GM18861 (cell line): Measurements from ENCODE around the gene CARM1.

Experiments used
- ATAC-seq: cut with Tn5 transposase; IDR thresholded peaks from one replicate; pipeline ENCODE4 v1.9.1; 2021; ENCODE audit not compliant: unreplicated experiment

CARM1 gene

DNA sequence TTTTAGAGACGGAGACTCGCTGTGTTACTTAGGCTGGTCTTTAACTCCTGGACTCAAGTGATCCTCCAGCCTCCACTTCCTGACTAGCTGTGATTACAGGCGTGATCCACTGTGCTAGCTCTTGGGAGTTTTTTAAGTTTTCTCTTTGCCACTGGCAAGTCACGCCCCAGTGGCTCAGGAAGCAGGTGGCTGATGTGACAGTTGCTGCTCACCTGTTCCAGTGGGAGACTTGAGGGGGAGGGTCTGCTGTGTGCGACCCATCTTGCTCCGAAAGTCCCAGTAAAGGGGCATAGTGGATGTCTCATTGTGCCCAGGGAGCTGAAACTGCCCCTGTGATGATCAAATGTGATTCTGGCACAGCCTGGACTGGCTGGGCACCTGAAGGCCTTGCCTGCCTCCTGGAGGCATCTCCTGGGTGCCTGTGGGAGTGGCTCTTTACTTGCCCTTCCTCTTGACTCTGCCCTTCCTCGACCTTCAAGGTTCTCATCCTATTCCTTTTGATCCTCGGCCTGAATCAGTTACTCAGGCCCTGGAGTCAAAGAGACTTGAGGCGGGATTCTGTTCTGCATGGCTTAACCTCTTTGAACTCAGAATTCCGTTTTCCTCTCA lies 97.3 kb downstream of the CARM1 start:
- no peak for ATAC-seq

GRCh38 chr19:10971107-10971726 lies 99.9 kb downstream of the CARM1 start:
- ATAC-seq, result no peak
